GM12891 (cell line): ENCODE data around the gene CLDN19.
A peak's percentile ranks its signal among the peaks of the same experiment; 100 is the strongest.
"Not testable (repeated sequence)": the region's sequence is repeated elsewhere in the genome, so short reads cannot be mapped to it uniquely, and the experiment has no call there.

Source experiments
- DNase-seq: peaks from one replicate; pipeline ENCODE4 v3.0.0; 2011; ENCODE audit warnings: low spot score; ENCODE audit not compliant: insufficient read length
- FAIRE-seq: peaks from 2 replicates; lab custom pipeline; 2011; peaks lifted over from hg19 to GRCh38; lab: Jason Lieb, UNC
- PAX5 ChIP-seq: IDR thresholded peaks from 2 replicates; pipeline ENCODE4 v1.6.1; 2011; ENCODE audit warnings: low read length, moderate library complexity, mild to moderate bottlenecking; ENCODE audit not compliant: insufficient read depth, severe bottlenecking
- POLR2A ChIP-seq: IDR thresholded peaks from 2 replicates; pipeline ENCODE4 v1.6.1; 2011; ENCODE audit warnings: low read depth, low read length, control low read depth
- POLR2AphosphoS5 ChIP-seq: IDR thresholded peaks from 2 replicates; pipeline ENCODE4 v1.6.1; 2011; ENCODE audit warnings: low read depth, low read length, control low read depth
- POU2F2 ChIP-seq: IDR thresholded peaks from 2 replicates; pipeline ENCODE4 v1.6.1; 2011; ENCODE audit warnings: low read depth, mild to moderate bottlenecking, control low read depth, low read length, moderate library complexity
- SPI1 ChIP-seq: IDR thresholded peaks from 2 replicates; pipeline ENCODE4 v1.6.1; 2011; ENCODE audit warnings: low read depth, low read length, control low read depth
- TAF1 ChIP-seq: IDR thresholded peaks from 2 replicates; pipeline ENCODE4 v1.6.1; 2011; ENCODE audit warnings: low read depth, low read length, control low read depth

The CLDN19 gene

GRCh38 chr1:42732126-42732680, 7.8 kb downstream of the CLDN19 start:
- FAIRE-seq (no peak), DNase-seq (no peak)
- TF ChIP-seq POLR2AphosphoS5: no peak
- TF ChIP-seq TAF1: no peak
- no peak for TF ChIP-seq SPI1
- TF ChIP-seq PAX5: no peak
- no peak for TF ChIP-seq POLR2A
- no peak for TF ChIP-seq POU2F2

GRCh38 chr1:42731585-42731984, 8.5 kb downstream of the CLDN19 start:
- TF ChIP-seq POLR2A (no peak), PAX5 (no peak), TAF1 (no peak), SPI1 (no peak), POLR2AphosphoS5 (no peak), POU2F2 (no peak)
- DNase-seq (no peak), FAIRE-seq (no peak)

DNA sequence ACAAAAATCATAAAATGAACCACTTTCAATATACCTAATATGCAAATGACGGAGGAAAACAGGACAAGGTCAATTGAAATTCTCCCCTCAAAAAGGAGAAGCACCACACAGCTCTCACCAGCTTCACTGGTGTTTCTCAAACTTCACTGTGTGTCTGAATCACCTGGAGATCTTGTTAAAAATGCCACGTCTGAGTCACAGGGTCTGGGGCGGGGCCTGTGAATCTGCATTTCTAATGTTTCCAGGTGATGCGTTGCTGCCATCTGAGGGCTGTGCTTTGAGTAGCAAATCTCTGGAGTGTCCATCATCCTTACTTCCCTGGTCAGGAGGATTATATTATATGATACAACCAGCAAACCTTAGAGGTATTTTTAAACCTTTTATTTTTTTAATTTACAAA, 9.0 kb downstream of the CLDN19 start:
- TF ChIP-seq PAX5 (no peak), TAF1 (no peak), POU2F2 (0 out of 2 replicates have a peak, but pooled peaks have one; percentile 10), POLR2A (no peak), SPI1 (no peak), POLR2AphosphoS5 (no peak)
- FAIRE-seq (peak; percentile 41), DNase-seq (no peak)

DNA sequence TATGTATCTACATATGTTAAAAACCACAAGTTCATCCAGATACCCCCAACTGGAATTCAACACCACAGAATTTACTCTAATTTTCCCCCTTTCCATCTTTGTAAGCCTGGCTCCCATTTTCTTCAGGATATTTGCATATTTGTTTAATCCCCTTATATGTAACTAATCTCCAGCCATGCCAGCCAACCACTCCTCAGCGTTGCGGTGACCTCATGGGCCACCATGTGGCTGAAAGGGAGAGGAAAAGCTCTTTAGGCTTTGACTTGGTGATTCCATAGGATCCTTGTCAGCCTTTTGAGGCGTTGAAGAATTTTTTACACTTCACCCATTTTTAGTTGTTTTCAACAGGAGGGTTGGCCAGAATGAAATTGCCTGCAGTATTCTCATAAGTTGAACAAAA, 10.0 kb downstream of the CLDN19 start:
- FAIRE-seq (no peak), DNase-seq (no peak)
- TF ChIP-seq PAX5 (no peak), POLR2A (no peak), POU2F2 (no peak), TAF1 (no peak), SPI1 (no peak), POLR2AphosphoS5 (no peak)

GRCh38 chr1:42725820-42726219, 14.2 kb downstream of the CLDN19 start:
- DNase-seq, FAIRE-seq: not testable (repeated sequence)

DNA sequence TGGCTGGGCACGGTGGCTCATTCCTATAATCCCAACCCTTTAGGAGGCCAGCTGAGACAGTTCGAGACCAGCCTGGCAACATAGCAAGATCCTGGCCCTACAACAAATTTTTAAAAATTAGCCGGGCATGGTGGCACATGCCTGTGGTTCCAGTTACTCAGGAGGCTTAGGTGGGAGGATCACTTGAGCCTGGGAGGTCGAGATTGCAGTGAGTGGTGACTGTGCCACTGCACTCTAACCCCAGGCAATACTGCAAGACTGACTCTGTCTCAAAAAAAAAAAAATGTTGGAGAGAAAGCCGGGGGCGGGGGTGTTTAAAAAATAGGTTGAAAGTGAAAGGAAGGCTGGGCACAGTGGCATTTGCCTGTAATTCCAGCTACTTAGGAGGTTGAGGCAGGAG, 16.5 kb downstream of the CLDN19 start:
- no peak for TF ChIP-seq TAF1
- no peak for DNase-seq
- no peak for FAIRE-seq

- not testable (repeated sequence) for FAIRE-seq, DNase-seq
Measured at GRCh38 chr1:42722403-42722802, 17.6 kb downstream of the CLDN19 start.

DNA sequence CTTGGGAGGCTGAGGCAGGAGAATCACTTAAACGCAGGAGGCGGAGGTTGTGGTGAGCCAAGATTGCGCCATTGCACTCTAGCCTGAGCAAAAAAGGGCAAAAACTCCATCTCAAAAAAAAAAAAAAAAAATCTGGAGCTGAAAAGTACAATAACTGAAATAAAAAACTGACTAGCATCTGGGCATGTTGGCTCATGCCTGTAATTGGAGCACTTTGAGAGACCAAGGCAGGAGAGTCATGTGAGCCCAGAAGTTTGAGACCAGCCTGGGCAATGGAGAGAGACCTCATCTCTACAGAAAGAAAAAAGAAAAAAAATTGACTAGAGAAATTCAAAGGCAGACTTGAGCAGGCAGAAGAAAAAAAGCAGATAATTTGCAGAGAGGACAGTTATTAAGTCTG, 18.1 kb downstream of the CLDN19 start:
- no peak for DNase-seq
- no peak for FAIRE-seq
- TF ChIP-seq POLR2A: no peak
- TF ChIP-seq POLR2AphosphoS5: no peak
- TF ChIP-seq PAX5: no peak
- no peak for TF ChIP-seq TAF1
- TF ChIP-seq SPI1: no peak
- no peak for TF ChIP-seq POU2F2

- TF ChIP-seq SPI1: no peak
- TF ChIP-seq POU2F2: no peak
- TF ChIP-seq POLR2AphosphoS5: no peak
- no peak for TF ChIP-seq PAX5
- no peak for TF ChIP-seq POLR2A
- TF ChIP-seq TAF1: no peak
- FAIRE-seq: no peak
- DNase-seq: no peak
Measured at GRCh38 chr1:42720868-42721267, 19.2 kb downstream of the CLDN19 start.

- FAIRE-seq, DNase-seq: not testable (repeated sequence)
Measured at GRCh38 chr1:42714441-42714840, 25.6 kb downstream of the CLDN19 start.

DNA sequence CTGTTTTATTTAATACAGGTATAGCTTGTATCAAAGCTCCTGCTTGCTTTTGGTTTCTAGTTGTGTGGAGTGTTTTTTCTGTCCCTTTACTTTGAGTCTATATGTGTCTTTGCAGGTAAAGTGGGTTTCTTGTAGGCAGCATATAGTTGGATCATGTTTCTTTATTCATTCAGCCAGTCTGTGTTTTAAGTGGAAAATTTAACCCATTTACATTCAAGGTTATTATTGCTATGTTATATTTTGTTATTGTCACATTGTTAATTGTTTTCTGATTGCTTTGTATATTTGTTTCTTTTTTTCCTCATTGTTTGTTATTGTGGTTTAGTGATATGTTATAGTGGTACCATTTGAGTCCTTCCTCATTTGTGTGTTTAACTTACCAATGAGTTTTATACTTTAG, 26.7 kb downstream of the CLDN19 start:
- DNase-seq (no peak), FAIRE-seq (no peak)
- no peak for TF ChIP-seq TAF1
- no peak for TF ChIP-seq POLR2A

DNA sequence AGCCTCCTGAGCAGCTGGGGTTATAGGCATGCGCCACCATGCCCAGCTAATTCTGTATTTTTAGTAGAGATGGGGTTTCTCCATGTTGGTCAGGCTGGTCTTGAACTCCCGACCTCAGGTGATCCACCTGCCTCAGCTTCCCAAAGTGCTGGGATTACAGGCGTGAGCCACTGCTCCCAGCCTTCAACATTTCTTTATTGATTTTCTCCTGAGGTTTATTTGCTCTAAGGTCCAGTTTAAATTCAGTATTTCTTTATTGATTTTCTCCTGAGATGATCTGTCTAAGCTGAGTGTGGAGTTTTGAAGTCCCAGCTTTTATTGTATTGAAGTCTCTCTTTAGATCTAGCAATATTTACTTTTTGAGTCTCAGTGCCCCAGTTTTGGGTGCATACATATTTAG, 27.2 kb downstream of the CLDN19 start:
- DNase-seq, FAIRE-seq: not testable (repeated sequence)
